ENCODE data around the gene MAML3.

MAML3 gene

DNA sequence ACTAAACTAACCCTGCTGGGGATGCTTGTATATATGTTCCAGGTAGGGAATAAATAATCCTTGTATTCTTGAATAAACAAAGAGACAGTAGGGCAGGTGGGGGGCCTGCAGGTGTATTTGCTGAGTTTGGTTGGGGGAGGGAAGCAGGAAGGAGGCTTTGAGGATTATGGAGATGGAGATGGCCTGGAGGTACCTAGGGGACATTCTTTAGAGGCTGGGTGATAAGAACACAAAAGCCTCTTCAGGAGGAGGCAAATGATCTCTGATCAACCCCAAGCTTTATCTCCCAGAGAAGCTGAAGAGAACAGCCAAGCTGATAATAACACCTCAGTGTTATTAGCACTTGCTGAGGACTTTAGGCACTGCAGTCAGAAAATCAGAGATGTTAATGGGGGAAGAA lies 300.7 kb downstream of the MAML3 start:
- no peak for DNase-seq

DNA sequence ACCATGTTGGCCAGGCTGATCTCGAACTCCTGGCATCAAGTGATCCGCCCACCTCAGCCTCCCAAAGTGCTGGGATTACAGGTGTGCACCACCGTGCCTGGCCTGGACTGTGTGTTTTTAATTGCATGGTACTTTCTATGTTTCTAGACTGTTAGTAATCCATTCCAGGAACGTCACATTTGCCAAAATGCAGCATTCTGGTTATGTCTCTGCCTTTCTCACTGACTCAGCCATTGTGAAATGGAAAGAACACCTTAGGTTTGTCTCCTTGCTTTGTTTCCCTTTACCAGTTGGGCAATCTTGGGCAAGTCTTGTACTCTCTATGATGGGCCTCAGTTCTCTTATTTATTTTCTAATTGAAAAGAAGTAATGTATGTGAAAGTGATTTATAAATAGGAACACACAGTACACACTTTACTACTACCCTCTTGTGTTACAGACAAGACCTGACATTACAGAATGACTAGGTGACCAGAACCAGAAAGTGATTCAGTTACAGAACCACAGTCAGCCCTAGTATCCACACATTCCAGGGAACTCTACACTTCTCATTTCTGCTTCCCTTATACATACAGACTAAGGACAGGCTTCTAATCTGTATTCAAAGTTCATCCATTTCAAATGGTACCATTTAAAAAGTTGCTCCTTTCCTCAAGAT lies 301.2 kb downstream of the MAML3 start:
- no peak for DNase-seq

DNA sequence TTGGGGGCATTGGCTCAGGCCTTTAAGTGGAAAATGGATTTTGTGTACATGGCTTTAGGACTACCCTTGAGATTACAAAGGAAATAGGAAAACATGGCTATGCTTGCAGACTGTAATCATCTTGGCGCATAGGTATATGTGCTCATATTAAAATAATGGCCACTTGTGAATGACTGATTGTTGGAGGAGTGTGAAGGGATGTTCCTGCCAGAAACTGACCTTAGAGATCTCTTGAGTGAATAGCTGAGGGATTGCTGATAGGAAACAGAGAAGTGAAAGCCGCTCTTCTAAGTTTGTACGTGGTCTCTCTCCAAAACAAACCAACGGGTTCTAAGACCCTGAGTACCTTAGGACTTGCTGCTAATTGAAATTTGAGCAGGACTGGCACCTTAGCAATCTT lies 302.3 kb downstream of the MAML3 start:
- DNase-seq = no peak

DNA sequence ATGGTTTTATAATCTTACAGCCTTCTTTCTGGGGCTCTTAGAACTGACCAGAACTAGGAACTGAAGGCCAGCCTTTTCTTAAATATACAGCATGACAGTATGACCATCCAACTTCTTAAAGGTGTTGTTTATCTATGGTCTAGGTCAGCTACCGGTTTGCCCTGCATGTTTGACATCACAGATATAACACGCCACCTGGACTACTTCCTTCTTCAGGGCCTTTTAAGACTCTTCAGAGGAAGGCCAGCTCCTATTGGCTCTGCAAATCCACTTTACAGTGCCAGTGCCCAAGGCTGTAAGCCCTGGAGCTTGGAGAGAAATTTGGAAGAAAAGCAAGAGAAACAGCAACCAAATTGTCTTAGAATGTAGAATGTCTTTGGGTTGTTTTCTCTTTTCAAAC lies 302.9 kb downstream of the MAML3 start:
- no peak for DNase-seq

DNA sequence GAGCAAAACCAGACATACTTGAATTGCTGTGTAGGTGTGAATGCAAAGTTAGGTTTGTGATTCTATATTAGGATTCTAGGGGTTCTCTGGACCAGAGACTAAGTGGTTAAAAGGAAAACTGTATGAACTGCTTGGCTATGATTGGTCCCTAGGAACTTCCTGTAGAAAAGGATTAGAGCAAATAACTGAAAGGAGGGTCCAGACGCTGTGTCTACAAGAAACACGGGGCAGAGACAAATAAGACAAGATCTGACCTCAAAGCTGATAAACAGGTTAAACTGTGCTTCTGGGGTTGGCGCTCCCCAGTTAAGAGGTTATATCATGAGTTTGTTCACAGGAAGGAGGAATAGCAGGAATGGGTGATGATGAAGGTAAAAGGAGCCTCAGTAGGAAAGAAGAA lies 304.8 kb downstream of the MAML3 start:
- no peak for DNase-seq

DNA sequence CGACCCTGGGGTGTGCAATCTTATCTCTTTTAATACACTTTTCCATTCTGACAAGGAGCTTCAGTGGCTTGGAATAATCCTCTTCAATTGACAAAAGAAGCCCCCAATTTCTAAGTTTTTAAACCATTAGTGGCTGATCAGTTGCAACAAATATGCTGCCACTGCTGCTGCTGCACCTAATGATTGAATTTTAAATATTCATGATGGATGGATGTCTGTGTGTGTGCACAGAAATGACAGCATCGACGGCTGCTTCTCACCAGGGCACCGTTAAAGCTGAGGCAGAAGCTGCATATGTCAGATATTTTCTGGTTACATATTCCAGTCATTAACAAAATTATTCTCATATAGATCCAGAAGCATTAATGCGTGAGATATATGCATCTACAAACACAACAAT lies 306.0 kb downstream of the MAML3 start:
- DNase-seq = no peak

DNA sequence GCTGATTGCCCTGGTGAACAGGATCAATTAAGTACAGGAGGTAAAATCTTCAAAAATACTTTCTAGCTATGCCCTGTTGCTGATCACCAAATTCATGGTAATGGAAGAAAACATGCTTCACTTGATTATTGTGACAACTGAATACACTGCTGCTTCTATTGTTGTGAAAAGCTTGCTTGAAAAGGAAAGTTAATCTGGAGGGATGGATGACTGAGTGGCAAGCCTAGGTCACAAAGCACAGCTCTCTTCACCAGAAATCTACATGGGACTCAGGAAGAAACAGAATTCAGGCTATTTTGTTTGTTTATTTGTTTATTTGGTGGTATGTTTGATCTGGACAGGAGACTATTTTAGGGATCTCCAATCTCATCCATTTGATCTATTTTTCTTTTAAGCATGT lies 306.4 kb downstream of the MAML3 start:
- DNase-seq = no peak

DNA sequence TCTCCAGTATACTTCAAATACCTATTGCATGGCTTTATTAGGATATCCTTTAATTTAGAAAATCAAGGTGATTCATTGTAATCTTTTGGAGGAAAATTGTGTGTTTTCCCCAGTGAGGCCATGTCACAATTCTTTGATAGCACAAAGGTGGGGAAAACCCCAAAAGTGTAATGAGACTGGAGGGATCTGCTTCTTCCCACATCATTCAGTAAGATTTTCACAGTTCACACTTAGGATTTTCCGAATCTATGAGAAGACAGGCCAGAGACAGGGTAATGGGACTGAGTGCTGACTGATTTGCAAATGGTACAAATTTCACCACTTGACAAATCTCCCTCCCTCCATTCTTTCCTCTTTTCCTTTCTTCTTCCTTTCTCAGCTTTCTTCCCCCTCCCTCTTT lies 307.2 kb downstream of the MAML3 start:
- no peak for DNase-seq

DNA sequence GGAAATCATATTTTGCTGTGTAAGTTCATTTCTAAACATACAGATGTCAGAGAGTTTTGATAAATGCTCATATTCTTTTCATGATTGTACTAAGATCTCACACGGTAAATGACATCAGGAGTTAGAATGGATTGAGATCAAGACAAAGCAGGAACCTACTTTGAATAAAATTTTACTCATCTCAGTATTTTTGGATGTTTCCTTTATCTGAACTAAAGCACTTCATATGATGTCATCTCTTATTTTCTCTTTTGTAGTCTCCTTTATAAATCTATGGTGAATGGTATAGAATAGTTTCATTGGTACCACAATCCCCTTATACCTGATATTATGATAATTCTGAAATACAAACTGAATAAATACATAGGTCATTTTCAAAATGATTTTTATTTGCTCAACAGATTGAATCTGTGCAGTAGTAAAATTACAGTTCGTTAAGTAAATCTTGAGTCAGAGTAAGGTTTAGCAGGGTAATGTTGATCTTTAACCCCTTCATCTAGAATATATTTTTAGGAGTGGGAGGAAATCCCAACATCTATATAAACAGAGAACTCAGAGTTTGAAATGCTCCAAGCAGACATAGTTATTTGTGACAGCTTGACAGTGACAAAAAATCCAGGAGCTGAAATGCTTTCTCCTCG lies 308.4 kb downstream of the MAML3 start:
- no peak for DNase-seq

DNA sequence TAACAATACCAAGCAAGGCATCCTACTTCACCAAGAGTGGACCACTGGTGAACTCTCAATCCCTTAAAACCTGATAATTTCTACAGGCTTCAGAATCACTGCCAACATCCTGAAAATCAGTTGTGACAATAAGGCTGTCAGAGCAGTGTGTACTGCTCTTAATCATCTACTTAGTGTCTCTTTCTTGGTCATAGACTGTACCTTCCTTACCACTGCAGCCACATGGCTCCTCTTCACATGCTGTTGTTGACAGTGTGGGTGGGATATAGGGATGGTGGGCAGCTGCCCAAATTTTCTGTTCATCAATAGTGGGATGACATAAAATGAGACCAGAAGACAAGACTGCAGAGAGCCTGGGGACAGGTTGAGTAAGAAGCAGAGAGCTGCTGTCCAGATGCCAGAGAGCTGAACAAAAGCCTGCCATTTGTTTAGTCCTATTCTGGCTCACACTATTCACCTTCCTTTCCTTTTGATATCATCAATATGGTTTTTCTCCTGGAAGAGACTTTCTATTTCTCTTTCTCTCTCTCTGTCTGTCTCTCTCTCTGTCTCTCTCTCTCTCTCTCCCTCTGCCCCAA lies 309.4 kb downstream of the MAML3 start:
- DNase-seq = no peak

DNA sequence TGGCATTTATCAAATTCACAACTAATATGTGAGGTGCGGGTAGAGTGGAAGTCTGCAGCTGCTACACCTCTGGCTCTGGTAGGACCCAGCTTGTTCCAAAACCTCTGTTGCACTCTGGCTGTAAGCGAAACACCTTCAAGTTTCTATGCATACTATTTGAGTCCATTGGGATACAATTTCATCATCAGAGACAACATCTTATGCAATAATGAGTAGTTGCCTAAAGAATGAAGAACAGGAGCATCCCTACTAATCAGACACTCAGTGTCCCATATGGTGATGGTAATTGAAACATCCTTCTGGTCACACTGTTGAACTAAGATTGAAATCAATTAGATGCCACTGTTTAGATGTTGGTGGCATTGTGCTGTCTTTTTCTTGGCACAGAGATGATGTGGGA lies 309.9 kb downstream of the MAML3 start:
- DNase-seq = no peak

DNA sequence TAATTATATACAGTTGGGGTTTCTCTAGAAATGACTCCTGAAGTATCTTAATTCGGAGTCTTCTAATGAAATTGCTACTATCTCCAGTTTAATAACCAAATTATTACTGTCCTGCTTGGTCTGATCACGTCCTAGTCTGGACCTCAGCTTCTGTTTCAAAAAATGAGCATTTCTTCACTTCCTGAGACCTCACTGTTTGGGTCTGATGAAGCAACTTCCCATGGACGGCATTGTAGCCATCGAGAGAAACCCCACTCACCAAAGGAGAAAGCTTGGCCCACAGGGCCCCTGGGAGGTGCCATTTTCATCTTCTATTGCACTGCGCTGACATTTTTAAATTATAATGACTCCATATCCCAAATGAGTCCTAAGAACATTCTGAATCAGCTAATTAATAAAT lies 310.3 kb downstream of the MAML3 start:
- no peak for DNase-seq

DNA sequence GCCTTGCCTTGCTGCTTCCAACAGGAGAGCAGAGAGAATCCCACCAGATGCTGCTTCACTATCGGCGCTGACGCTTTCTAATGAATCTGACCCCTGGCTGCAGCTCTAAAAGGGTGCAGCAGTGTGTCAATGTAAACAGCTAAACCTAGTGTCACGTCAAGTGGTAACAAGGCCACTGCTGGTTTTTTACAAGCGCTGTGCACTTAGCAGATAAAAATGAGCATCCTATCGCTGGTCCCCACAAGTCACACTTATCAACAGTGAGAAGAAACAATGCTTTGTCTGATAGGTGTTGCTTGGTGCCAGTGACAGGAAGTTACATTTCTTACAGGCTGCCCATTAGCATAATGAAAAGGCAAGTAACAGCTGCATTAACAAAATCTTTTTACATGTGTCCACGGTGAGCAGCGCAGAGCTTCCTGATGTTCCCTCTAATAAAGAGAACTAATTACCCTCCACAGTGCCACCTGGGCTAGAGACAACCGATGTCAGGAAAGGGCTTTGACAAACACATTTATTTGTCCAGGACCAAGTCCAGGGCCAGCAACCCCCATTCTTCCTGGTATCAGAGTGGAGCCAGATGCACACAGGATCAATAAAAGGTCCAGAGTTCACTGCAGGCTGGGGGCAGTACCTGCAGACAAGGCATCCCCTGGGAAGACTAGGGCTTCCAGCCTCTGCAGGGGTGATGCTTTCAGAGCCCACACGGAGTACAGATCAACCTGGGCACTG lies 312.4 kb downstream of the MAML3 start:
- no peak for DNase-seq

DNA sequence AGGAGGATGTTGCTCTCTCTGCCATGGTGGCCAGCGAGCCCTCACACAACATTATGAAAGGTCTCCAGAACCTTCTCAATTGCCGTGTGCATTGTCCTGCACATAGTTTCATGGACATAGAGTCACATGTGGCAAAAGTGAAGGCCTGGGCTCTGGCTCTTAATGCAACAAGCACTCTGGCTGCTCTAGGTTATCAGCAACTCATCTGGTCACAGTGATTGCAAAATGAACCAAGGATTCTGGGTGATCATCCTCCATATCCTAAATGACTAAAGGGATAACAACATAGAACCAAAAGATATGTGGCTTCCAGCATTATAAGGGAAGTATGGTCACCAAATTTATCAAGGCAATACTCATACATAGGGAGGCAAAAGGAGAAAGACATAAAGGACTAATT lies 313.2 kb downstream of the MAML3 start:
- DNase-seq = no peak

DNA sequence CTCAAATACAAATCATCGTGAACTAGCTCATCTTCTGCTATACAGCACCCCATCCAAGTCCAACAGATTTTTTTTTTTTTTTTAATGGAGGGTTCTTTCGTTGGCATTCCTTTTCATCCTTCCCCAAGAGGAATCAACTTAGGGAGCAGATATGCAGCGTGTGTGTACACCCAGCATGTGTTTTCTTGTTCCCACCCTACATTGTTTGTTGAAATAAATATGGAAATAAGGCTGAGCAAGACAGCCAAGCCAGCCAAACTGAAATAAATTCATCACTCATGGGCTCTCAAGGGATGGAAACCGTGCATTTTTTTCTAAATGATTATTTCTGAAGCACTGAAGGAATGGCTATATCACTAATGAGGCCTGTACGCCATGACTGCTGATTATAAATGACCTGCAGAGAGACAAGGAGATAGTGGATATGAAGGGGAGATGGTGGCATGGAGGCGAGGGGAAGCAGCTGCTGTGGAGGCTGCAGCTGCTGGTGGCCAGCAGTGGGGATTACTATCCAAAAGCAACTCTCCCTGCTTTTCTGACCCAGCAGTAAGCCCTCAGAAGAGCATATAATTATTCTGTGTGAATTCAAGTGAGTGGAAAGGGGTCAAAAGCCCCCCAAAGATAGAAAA lies 314.5 kb downstream of the MAML3 start:
- no peak for DNase-seq

DNA sequence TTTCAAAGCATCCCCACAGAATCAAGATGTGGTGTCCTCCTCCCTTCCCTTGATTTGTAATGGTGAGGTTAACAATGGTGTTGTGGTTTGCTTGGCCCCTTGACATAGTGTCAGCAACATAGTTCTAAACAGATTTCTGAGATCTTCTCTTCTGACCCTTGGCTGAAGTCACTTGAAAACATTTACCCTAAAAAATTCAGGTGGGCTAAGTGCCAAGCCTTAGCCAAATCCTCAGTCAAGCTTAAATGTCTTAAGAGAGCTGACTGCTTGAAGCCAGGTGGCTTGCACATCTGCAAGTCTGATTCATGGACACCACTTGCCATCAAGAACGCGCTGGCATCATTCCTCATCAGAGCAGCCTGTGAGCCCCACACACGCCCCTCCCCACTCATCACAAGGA lies 315.2 kb downstream of the MAML3 start:
- DNase-seq = no peak

DNA sequence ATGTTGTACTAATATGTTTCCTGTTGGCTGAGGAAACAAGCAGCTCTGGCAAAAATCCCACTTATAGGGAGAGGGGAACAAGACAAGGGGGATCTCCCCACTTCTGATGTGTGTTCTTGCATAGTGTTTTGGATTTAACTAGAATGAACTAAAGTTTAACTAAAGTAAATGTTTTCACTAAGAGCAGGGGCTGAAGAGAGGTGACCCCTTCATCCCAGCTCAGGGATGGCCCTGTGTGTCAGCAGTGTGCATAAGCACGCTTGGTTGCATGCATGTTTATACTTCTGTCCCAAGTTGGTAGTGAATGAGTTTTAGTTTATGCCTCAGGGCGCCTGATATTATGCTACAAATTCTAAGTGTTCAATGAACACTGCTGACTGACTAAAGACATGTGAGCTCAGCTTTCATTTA lies 319.0 kb downstream of the MAML3 start:
- no peak for DNase-seq

DNA sequence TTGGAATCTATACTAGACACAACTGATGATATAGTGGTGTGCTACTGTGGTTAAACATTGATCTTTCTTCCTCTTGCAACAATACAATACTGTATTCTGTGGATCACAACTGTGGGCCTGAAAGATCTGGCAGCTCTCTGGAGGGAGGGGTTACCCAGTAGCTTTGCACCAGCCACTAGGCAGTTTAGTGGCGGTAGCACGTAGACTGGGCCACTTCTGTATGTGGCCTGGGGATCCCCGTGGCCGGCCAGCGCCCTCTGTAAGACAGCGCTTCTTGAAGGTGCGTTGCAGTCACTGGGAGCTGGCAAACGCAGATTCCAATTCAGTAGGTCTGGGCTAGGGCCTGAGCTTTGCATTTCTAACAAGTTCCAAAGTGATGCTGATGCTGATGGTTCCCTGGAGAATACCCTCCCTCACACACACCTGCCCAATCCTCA lies 319.7 kb downstream of the MAML3 start:
- DNase-seq = no peak

DNA sequence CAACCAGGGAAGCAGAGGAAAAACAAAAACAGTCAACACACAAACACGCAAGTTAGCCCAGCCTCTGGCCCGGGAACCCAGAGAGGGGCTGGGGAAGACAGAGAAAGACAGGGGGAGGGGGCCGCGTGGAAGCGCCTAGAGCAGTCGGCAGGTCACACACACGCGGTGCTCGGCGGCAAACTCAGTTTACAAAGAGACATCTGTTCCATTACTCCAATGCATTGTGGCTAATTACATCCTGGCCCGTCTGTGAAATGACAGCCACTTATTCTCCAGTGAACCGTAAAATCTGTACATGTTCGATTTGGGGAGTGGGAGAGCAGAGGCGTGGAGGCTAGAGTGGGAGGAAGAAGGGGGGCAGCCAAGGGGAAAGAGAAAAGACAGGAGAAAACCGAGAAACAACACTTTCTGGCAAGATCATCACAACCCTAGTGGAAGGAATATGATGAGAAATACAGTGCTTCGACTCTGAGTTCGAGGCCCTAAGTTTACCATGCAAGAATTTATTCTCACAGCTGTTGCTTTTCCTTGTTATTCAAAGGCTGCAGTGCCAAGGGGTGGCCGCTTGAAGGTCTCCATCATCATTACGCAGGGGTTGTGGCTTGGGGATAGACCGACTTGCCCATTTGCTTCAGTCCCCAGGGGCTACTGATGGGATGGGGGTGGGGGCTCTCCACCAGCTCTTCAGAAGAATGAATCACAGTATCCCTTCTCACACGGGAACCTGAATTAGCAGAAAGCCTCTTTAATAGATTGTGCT lies 320.7 kb downstream of the MAML3 start:
- DNase-seq = no peak

DNA sequence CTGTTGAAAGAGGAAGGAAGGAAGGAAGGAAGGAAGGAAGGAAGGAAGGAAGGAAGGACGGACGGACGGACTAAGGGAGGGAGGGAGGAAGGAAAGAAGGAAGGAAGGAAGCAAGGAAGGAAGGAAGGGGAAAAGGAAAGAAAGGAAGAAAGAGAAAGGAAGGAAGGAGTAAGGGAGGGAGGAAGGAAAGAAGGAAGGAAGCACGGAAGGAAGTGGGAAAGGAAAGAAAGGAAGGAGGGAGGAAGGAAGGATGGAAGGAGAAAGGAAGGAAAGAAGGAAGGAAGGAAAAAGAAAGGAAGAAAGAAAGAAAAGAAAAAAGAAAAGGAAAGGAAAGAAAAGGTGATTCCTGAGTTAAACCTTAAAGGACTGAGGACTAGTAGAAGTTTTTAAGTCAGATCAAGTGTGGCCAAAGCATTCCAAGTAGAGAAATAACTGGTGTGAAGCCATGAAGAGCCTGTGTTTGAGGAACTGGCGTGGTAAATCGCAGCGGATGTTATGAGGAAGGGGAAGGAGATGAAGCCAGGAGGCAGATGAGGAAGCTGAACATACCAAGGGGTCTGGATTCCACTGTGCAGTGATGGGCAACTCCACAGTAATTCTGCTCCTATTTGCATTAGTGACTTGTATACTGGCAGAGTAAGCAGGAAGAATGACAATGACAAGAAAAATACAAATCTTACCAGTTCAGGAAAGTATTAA lies 324.9 kb downstream of the MAML3 start:
- DNase-seq = no peak

DNA sequence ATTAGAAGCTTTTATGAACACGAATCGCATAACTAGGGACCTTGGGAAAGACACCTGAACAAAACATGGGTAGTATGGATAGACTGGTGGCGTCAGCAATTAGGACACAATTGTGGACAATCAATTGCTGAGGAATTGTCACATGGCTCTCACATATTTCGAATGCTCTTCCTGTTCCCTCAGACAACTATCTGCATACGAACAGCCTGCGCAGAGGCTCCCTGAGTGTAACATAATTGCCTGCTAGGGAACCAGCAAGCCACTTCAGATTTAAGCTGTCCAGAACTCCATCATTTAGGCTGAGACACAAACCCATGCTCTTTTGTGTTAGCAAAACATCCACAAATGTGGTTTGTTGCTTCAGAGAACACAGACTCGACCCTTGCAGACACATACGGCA lies 327.6 kb downstream of the MAML3 start:
- no peak for DNase-seq

DNA sequence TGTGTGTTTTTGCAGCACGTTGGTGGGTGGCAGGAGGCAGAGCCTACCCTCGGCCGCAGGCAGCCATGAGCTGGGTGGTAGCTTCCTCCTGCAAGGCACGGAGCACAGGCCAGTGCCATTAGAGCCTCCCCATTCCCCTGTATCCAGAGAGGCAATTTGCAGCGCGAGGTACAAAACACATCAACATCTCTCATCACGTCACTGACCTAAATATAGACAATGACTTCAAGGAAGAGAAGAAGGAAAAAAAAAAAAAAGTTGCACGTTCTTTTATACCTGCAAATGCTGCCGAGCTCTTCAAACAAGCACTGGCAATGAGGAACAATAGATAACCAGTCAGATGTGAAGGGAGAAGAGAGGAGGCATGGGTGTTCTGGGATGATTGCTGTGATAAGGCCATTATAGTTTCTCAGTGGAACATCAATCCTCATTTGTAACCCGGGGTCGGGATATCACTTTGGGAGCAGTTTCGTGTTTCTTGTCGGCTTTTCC lies 328.4 kb downstream of the MAML3 start:
- no peak for DNase-seq
